GM12873 (cell line): ENCODE data around the gene FBXL15.

Source experiments
- TF ChIP-seq, protein P1 (sequence below): IDR thresholded peaks from 2 replicates; pipeline ENCODE4 v1.5.1; 2012; ENCODE audit warnings: low read depth, mild to moderate bottlenecking, moderate library complexity, low read length, control low read depth; ENCODE audit not compliant: insufficient read depth; ENCODE audit errors: missing control alignments

The FBXL15 gene

DNA sequence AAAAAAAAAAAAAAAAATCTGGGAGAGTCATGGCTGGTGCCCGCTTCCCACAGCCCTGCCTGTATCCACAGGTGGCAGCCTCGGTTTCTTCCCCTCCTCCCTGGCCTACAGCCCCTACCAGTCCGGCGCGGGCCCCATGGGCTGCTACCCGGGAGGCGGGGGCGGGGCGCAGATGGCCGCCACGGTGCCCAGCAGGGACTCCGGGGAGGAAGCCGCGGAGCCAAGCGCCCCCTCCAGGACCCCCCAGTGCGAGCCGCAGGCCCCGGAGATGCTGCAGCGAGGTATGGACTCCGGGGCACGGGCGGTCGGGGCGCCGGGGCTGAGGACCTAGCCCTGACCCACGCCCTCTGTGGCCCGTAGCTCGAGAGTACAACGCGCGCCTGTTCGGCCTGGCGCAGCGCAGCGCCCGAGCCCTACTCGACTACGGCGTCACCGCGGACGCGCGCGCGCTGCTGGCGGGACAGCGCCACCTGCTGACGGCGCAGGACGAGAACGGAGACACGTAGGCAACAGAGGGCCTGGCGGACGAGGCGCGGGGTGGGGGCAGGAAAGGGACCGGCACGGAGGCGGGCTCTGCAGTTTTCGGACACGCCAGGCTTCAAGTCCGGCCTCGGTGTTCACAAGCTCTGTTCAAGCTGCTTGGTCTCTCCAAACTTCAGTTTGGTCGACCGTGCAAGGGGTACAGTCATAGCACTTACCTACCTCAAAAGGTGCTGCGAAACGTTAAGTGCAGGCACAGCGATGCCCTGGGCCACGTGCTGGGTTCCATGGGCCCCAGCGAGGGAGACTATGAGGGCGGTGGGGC, 21.2 kb upstream of the FBXL15 start:
- TF ChIP-seq, protein P1, sequence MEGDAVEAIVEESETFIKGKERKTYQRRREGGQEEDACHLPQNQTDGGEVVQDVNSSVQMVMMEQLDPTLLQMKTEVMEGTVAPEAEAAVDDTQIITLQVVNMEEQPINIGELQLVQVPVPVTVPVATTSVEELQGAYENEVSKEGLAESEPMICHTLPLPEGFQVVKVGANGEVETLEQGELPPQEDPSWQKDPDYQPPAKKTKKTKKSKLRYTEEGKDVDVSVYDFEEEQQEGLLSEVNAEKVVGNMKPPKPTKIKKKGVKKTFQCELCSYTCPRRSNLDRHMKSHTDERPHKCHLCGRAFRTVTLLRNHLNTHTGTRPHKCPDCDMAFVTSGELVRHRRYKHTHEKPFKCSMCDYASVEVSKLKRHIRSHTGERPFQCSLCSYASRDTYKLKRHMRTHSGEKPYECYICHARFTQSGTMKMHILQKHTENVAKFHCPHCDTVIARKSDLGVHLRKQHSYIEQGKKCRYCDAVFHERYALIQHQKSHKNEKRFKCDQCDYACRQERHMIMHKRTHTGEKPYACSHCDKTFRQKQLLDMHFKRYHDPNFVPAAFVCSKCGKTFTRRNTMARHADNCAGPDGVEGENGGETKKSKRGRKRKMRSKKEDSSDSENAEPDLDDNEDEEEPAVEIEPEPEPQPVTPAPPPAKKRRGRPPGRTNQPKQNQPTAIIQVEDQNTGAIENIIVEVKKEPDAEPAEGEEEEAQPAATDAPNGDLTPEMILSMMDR = peak; percentile 92

DNA sequence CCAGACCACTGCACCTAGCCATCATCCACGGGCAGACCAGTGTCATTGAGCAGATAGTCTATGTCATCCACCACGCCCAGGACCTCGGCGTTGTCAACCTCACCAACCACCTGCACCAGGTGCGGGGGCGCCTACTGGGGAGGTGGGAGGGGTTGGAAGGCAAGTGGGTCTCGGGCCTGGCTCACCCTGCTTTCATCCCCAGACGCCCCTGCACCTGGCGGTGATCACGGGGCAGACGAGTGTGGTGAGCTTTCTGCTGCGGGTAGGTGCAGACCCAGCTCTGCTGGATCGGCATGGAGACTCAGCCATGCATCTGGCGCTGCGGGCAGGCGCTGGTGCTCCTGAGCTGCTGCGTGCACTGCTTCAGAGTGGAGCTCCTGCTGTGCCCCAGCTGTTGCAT, 20.6 kb upstream of the FBXL15 start:
- TF ChIP-seq, protein P1 = no peak

DNA sequence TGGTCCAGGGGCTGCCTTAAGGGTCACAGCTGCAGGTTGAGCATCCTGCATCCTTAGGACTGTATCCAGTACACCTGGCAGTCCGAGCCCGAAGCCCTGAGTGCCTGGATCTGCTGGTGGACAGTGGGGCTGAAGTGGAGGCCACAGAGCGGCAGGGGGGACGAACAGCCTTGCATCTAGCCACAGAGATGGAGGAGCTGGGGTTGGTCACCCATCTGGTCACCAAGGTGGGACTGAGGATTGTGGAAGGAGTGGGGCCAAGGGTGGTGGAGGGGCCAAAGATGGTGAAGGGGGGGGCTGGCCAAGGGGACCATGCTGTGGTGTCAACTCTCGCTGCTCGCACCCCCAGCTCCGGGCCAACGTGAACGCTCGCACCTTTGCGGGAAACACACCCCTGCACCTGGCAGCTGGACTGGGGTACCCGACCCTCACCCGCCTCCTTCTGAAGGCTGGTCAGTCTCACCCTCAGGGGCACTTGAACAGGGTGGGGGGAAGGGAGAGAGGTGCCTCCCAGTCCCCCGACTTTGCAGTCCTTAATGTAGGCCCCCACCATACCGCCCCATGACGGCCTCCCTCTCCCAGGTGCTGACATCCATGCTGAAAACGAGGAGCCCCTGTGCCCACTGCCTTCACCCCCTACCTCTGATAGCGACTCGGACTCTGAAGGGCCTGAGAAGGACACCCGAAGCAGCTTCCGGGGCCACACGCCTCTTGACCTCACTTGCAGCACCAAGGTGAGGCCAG, 19.9 kb upstream of the FBXL15 start:
- TF ChIP-seq, protein P1 = no peak

DNA sequence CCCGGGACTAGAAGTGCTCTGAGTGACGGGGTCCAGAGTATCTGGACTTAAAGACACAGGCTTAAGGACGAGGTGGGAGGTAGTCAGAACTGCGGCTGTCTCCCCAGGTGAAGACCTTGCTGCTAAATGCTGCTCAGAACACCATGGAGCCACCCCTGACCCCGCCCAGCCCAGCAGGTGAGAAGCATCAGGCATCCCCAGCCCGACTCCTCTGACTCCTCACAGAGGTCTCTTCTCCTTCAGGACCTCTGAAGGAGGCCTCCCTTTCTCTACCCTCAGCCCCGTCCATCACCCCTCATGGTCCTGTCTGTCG, 19.3 kb upstream of the FBXL15 start:
- TF ChIP-seq, protein P1 = no peak

DNA sequence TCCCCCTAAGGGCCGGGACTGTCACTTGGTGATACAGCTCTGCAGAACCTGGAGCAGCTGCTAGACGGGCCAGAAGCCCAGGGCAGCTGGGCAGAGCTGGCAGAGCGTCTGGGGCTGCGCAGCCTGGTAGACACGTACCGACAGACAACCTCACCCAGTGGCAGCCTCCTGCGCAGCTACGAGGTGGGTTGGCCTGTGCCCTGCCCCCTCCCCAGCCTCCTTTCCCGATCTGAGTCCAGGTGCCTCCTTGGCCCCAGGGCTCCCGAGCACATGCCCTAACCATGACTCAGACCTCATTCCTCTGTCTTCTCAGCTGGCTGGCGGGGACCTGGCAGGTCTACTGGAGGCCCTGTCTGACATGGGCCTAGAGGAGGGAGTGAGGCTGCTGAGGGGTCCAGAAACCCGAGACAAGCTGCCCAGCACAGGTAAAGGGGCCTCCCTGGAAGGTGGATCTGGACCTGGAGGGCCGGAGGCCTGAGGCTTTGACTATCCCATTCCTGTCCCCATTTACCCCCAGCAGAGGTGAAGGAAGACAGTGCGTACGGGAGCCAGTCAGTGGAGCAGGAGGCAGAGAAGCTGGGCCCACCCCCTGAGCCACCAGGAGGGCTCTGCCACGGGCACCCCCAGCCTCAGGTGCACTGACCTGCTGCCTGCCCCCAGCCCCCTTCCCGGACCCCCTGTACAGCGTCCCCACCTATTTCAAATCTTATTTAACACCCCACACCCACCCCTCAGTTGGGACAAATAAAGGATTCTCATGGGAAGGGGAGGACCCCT, 18.7 kb upstream of the FBXL15 start:
- TF ChIP-seq, protein P1 = no peak

DNA sequence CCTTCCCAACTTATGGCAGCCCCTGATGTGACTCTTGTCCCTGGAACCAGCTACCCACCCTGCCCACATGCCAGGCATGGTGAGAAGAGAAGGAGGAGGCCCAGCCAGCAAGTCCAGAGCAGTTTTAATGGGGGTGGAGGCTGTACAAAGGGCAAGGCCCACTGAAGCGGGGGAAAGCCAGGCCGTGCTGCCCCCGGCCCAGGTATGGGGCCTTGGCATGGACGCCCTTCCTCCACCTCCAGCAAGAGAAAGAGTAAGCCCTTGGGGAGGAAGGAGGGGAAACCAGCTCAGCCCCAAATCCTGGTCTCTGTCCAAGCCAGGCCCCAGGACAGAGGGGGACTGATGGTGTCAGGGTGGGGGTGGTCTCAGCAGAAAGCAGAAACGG, 18.1 kb upstream of the FBXL15 start:
- TF ChIP-seq, protein P1 = no peak

DNA sequence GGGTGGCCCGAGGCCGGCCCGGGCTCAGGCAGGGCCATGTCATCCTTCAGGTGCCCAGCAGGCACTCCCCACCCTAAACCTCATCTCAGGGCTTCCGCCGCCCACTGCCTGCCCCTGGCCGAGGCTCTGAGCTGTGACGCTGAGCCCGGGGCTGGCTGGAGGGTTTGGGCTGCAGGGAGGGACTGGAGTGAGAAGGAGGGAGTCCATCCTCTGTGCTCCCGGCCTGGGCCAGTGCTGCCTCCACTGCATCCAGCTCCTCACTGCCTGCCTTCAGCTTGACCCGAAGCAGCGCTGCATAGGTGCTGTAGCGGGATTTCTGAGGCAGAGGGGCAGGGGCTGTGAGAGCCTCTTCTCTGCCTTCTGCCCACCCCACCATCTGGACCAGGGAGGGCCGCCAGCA, 17.5 kb upstream of the FBXL15 start:
- TF ChIP-seq, protein P1 = no peak
